ENCODE measurements around the gene ST7.

DNA sequence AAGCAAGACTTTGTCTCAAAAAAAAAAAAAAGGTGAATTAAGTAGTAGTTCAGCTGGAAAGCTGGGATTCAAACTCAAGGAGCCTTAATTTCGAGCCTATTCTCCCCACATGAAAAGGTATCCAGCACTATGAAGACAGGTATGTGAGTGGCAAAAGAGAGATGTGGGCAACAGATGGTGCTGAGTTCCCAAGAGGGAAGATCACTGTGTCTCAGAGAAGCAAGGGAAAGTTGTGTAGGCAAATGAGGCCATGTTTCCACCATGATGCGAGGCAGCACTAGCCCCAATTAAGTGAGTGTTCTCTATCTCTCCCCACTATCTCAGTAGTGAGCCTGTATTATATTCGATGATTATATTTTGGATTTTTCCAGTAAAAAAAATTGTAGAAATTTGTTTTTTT is 19.8 kb upstream of the ST7 start:
- TF ChIP-seq, protein P1, sequence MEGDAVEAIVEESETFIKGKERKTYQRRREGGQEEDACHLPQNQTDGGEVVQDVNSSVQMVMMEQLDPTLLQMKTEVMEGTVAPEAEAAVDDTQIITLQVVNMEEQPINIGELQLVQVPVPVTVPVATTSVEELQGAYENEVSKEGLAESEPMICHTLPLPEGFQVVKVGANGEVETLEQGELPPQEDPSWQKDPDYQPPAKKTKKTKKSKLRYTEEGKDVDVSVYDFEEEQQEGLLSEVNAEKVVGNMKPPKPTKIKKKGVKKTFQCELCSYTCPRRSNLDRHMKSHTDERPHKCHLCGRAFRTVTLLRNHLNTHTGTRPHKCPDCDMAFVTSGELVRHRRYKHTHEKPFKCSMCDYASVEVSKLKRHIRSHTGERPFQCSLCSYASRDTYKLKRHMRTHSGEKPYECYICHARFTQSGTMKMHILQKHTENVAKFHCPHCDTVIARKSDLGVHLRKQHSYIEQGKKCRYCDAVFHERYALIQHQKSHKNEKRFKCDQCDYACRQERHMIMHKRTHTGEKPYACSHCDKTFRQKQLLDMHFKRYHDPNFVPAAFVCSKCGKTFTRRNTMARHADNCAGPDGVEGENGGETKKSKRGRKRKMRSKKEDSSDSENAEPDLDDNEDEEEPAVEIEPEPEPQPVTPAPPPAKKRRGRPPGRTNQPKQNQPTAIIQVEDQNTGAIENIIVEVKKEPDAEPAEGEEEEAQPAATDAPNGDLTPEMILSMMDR (optimal IDR thresholded peaks at IDR 0.05 in 1 of 3, IDR thresholded peaks at IDR 0.05 in 1 of 3, conservative IDR thresholded peaks at IDR 0.05 in 1 of 3; ENCODE audit: extremely low read depth in 1 of 3, insufficient read depth in 2 of 3, low read length in 3 of 3), result no peak
- TF ChIP-seq EZH2 (IDR thresholded peaks at IDR 0.05; ENCODE audit: low read length), result no peak
